HepG2 (cell line): Measurements from ENCODE around the gene ATF3. TPM values are rescaled to one million over a fixed set of nuclear protein-coding genes. Genes with fewer than 3 reads are reported as not detected.

ENCODE experiments used
- ARNT2 ChIP-seq: sonication (generic); formaldehyde crosslinking; IDR thresholded peaks from 2 replicates; pipeline ENCODE4 v1.8.0; 2022; ENCODE audit warnings: mild to moderate bottlenecking, low read depth, missing genetic modification reagents, moderate library complexity
- ARNTL ChIP-seq: sonication (generic); formaldehyde crosslinking; IDR thresholded peaks from 2 replicates; pipeline ENCODE4 v1.4.0; 2020; ENCODE audit warnings: mild to moderate bottlenecking, missing genetic modification reagents
- BCL6 ChIP-seq: IDR thresholded peaks from 2 replicates; pipeline ENCODE4 v1.6.1; 2016; ENCODE audit warnings: missing genetic modification reagents, missing compliant biosample characterization
- ESRRA ChIP-seq: sonication (generic); formaldehyde crosslinking; IDR thresholded peaks from 2 replicates; pipeline ENCODE4 v1.5.1; 2020; ENCODE audit warnings: mild to moderate bottlenecking, low read depth, missing genetic modification reagents
- FLYWCH1 ChIP-seq: sonication (generic); formaldehyde crosslinking; IDR thresholded peaks from 2 replicates; pipeline ENCODE4 v1.8.1; 2023; ENCODE audit warnings: mild to moderate bottlenecking, missing genetic modification reagents
- GABPA ChIP-seq, 2 experiments: IDR thresholded peaks; 2 replicates each; pipeline ENCODE4 v1.6.1; 2011 to 2016; ENCODE audit warnings: low read depth in 2 of 2, low read length in 1 of 2, missing biosample characterization in 1 of 2, missing genetic modification characterization in 1 of 2
- IKZF5 ChIP-seq: IDR thresholded peaks from 2 replicates; pipeline ENCODE4 v1.6.1; 2018; ENCODE audit warnings: missing genetic modification reagents, mild to moderate bottlenecking, missing compliant biosample characterization
- KLF11 ChIP-seq: IDR thresholded peaks from 2 replicates; pipeline ENCODE4 v1.6.1; 2016; ENCODE audit warnings: missing compliant biosample characterization
- KLF6 ChIP-seq: IDR thresholded peaks from 2 replicates; pipeline ENCODE4 v1.8.0; 2016; ENCODE audit warnings: missing biosample characterization, missing genetic modification reagents
- NFATC3 ChIP-seq: sonication (generic); formaldehyde crosslinking; IDR thresholded peaks from 2 replicates; pipeline ENCODE4 v1.5.1; 2020; ENCODE audit warnings: mild to moderate bottlenecking, missing genetic modification reagents
- RBFOX2 ChIP-seq: fragments of 200-400 bp; formaldehyde crosslinking; IDR thresholded peaks from 2 replicates; pipeline ENCODE4 v1.6.1; 2017; ENCODE audit warnings: low read depth, mild to moderate bottlenecking, low read length
- SALL2 ChIP-seq: sonication (generic); formaldehyde crosslinking; IDR thresholded peaks from 2 replicates; pipeline ENCODE4 v1.8.1; 2023; ENCODE audit warnings: mild to moderate bottlenecking, missing genetic modification reagents, inconsistent platforms
- SOX6 ChIP-seq, 2 experiments: fragments of 450-650 bp in 1 of 2; sonication (generic) in 1 of 2; formaldehyde crosslinking in 1 of 2; IDR thresholded peaks; 2 replicates each; pipeline versions ENCODE4 v1.4.0 to v1.6.1; 2017 to 2020; ENCODE audit warnings: antibody characterized with exemption in 1 of 2, mild to moderate bottlenecking in 1 of 2, missing genetic modification reagents in 1 of 2
- SRSF1 ChIP-seq: fragments of 200-400 bp; formaldehyde crosslinking; optimal IDR thresholded peaks from 2 replicates; pipeline ENCODE3; 2017; ENCODE audit warnings: mild to moderate bottlenecking, low read depth, low read length, moderate library complexity
- SSRP1 ChIP-seq: IDR thresholded peaks from 2 replicates; pipeline ENCODE4 v1.6.1; 2016; ENCODE audit warnings: control low read depth
- SYNCRIP ChIP-seq: fragments of 200-400 bp; formaldehyde crosslinking; IDR thresholded peaks from 2 replicates; pipeline ENCODE4 v1.6.1; 2018; ENCODE audit warnings: mild to moderate bottlenecking, low read depth, low read length; ENCODE audit not compliant: insufficient read depth
- ZFP36L2 ChIP-seq: sonication (generic); formaldehyde crosslinking; IDR thresholded peaks from 2 replicates; pipeline ENCODE4 v1.4.0; 2020; ENCODE audit warnings: missing genetic modification reagents
- ZNF20 ChIP-seq: sonication (generic); formaldehyde crosslinking; IDR thresholded peaks from 2 replicates; pipeline ENCODE4 v1.4.0; 2020; ENCODE audit warnings: mild to moderate bottlenecking, moderate library complexity, missing genetic modification reagents
- ZNF329 ChIP-seq: sonication (generic); formaldehyde crosslinking; IDR thresholded peaks from 2 replicates; pipeline ENCODE4 v1.9.0; 2021; ENCODE audit warnings: low read depth, mild to moderate bottlenecking, missing genetic modification reagents
- ZNF703 ChIP-seq: sonication (generic); formaldehyde crosslinking; IDR thresholded peaks from 2 replicates; pipeline ENCODE4 v1.5.1; 2020; ENCODE audit warnings: missing genetic modification reagents, mild to moderate bottlenecking, moderate library complexity, borderline replicate concordance
- ZNF740 ChIP-seq: sonication (generic); formaldehyde crosslinking; IDR thresholded peaks from 2 replicates; pipeline ENCODE4 v1.4.0; 2020; ENCODE audit warnings: missing genetic modification reagents
- ZNF773 ChIP-seq: sonication (generic); formaldehyde crosslinking; IDR thresholded peaks from 2 replicates; pipeline ENCODE4 v1.4.0; 2020; ENCODE audit warnings: missing genetic modification reagents, borderline replicate concordance
- polyA plus RNA-seq, 8 experiments: library from polyadenylated mRNA; depleted of rRNA in 3 of 8; stranded (reverse) in 7 of 8; unstranded in 1 of 8; fragments of >200 nt; fragmentation: Illumina TruSeq in 4 of 8; extraction: Trizol in 4 of 8; gene quantifications; 2 replicates each; pipeline versions ENCODE4 v1.2.1 to v1.2.3, GENCODE V29; 2011 to 2016; ENCODE audit warnings: low read depth in 4 of 8, missing spikeins in 1 of 8, mixed read lengths in 1 of 8; ENCODE audit not compliant: insufficient read depth in 1 of 8
- total RNA-seq, 5 experiments: library from RNA; depleted of rRNA; stranded (reverse); fragments of >200 nt; fragmentation: Illumina TruSeq; extraction: Trizol; gene quantifications; 2 replicates each; pipeline ENCODE4 v1.2.3, GENCODE V29; 2016; ENCODE audit warnings: low read depth in 1 of 5
- TF ChIP-seq, protein P1 (sequence below): sonication (generic); formaldehyde crosslinking; conservative IDR thresholded peaks from 2 replicates; pipeline ENCODE4 v1.4.0; 2020; ENCODE audit warnings: missing genetic modification reagents
- TF ChIP-seq, protein P2 (sequence below): sonication (generic); formaldehyde crosslinking; IDR thresholded peaks from 2 replicates; pipeline ENCODE4 v1.8.0; 2022; ENCODE audit warnings: mild to moderate bottlenecking, missing genetic modification reagents, moderate library complexity
- TF ChIP-seq, protein P3 (sequence below): sonication (generic); formaldehyde crosslinking; IDR thresholded peaks from 2 replicates; pipeline ENCODE4 v1.5.0; 2020; ENCODE audit warnings: mild to moderate bottlenecking, missing genetic modification reagents

The ATF3 gene
- total and polyA plus RNA-seq, 2 of the 13 experiments (the other 11 are each of a cell fraction or from before 2014, with no cell fraction given): 5.0 to 13.0 TPM

DNA sequence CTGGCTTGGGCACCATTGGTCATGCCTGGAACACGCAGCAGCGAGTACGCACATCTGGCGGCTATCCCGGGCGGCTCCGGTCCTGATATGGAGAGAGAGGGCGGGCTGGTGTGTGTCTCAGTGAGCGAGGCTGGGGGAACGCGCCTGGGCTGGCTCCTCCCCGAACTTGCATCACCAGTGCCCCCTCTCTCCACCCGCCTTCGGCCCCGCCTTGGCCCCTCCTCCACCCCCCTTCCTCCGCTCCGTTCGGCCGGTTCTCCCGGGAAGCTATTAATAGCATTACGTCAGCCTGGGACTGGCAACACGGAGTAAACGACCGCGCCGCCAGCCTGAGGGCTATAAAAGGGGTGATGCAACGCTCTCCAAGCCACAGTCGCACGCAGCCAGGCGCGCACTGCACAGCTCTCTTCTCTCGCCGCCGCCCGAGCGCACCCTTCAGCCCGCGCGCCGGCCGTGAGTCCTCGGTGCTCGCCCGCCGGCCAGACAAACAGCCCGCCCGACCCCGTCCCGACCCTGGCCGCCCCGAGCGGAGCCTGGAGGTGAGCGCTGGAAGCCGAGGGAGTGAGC lies at the start of gene ATF3 (continued):
- TF ChIP-seq ZNF703: no peak; the same call in 1 of the 2 replicates
- peak; percentile 52; the same call in 1 of the 2 replicates for TF ChIP-seq ZNF740
- peak; percentile 34; the same call in 1 of the 2 replicates for TF ChIP-seq ESRRA (CRISPR knock-in tag)
- peak; percentile 93 for TF ChIP-seq RBFOX2
- TF ChIP-seq ZNF329: peak; percentile 85; the same call in 1 of the 2 replicates
- TF ChIP-seq ZNF773: no peak
- TF ChIP-seq SOX6 (IDR thresholded peaks at IDR 0.05): no peak
- TF ChIP-seq SOX6 (CRISPR knock-in tag; IDR thresholded peaks at IDR 0.05): peak; percentile 82
- TF ChIP-seq KLF11 (CRISPR knock-in tag): no peak
- TF ChIP-seq, protein P1, sequence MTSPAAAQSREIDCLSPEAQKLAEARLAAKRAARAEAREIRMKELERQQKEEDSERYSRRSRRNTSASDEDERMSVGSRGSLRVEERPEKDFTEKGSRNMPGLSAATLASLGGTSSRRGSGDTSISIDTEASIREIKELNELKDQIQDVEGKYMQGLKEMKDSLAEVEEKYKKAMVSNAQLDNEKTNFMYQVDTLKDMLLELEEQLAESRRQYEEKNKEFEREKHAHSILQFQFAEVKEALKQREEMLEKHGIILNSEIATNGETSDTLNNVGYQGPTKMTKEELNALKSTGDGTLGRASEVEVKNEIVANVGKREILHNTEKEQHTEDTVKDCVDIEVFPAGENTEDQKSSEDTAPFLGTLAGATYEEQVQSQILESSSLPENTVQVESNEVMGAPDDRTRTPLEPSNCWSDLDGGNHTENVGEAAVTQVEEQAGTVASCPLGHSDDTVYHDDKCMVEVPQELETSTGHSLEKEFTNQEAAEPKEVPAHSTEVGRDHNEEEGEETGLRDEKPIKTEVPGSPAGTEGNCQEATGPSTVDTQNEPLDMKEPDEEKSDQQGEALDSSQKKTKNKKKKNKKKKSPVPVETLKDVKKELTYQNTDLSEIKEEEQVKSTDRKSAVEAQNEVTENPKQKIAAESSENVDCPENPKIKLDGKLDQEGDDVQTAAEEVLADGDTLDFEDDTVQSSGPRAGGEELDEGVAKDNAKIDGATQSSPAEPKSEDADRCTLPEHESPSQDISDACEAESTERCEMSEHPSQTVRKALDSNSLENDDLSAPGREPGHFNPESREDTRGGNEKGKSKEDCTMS (CRISPR knock-in tag): no peak
- no peak for TF ChIP-seq ZFP36L2 (CRISPR knock-in tag)
- no peak for TF ChIP-seq SRSF1
- TF ChIP-seq KLF6: peak; percentile 37; the same call in 1 of the 2 replicates
- no peak for TF ChIP-seq ZNF20 (CRISPR knock-in tag)
- TF ChIP-seq IKZF5 (CRISPR knock-in tag): peak; percentile 36; the same call in 1 of the 2 replicates
- no peak for TF ChIP-seq GABPA (IDR thresholded peaks at IDR 0.05; ENCODE audit: low read depth, low read length)
- TF ChIP-seq GABPA (CRISPR knock-in tag; IDR thresholded peaks at IDR 0.05; ENCODE audit: low read depth): no peak
- peak; percentile 46 for TF ChIP-seq ARNTL (CRISPR knock-in tag)
- peak; percentile 90 for TF ChIP-seq ARNT2 (CRISPR knock-in tag)
- TF ChIP-seq, protein P2, sequence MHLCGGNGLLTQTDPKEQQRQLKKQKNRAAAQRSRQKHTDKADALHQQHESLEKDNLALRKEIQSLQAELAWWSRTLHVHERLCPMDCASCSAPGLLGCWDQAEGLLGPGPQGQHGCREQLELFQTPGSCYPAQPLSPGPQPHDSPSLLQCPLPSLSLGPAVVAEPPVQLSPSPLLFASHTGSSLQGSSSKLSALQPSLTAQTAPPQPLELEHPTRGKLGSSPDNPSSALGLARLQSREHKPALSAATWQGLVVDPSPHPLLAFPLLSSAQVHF (CRISPR knock-in tag): no peak; the same call in 1 of the 2 replicates
- TF ChIP-seq FLYWCH1: peak; percentile 70; the same call in 1 of the 2 replicates
- peak; percentile 65 for TF ChIP-seq BCL6 (CRISPR knock-in tag)
- no peak for TF ChIP-seq SSRP1
- TF ChIP-seq, protein P3, sequence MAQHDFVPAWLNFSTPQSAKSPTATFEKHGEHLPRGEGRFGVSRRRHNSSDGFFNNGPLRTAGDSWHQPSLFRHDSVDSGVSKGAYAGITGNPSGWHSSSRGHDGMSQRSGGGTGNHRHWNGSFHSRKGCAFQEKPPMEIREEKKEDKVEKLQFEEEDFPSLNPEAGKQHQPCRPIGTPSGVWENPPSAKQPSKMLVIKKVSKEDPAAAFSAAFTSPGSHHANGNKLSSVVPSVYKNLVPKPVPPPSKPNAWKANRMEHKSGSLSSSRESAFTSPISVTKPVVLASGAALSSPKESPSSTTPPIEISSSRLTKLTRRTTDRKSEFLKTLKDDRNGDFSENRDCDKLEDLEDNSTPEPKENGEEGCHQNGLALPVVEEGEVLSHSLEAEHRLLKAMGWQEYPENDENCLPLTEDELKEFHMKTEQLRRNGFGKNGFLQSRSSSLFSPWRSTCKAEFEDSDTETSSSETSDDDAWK (CRISPR knock-in tag): no peak
- TF ChIP-seq NFATC3 (CRISPR knock-in tag): no peak
- TF ChIP-seq SYNCRIP: no peak
- TF ChIP-seq SALL2 (CRISPR knock-in tag): peak; percentile 89
